HG03521 (cell line): Measurements from ENCODE around the gene SLC24A5.

Experiments
- ATAC-seq: cut with Tn5 transposase; IDR thresholded peaks from one replicate; pipeline ENCODE4 v1.9.1; 2021; ENCODE audit warnings: mild to moderate bottlenecking, moderate library complexity; ENCODE audit not compliant: unreplicated experiment

Gene SLC24A5

GRCh38 chr15:48109856-48110531 lies 10.8 kb upstream of the SLC24A5 start:
- no peak for ATAC-seq

- no peak for ATAC-seq
Observed at GRCh38 chr15:48112242-48112641, 8.5 kb upstream of the SLC24A5 start.

GRCh38 chr15:48119277-48119676 lies 1.5 kb upstream of the SLC24A5 start:
- no peak for ATAC-seq

- ATAC-seq: no peak
Observed at GRCh38 chr15:48121849-48122248, 1.1 kb downstream of the SLC24A5 start.

GRCh38 chr15:48126667-48127355 lies 6.0 kb downstream of the SLC24A5 start:
- ATAC-seq: no peak

- no peak for ATAC-seq
Observed at GRCh38 chr15:48131324-48131723, 10.5 kb downstream of the SLC24A5 start.

GRCh38 chr15:48132874-48133273 lies 12.1 kb downstream of the SLC24A5 start:
- ATAC-seq: no peak

GRCh38 chr15:48143856-48144255 lies 23.1 kb downstream of the SLC24A5 start:
- no peak for ATAC-seq

GRCh38 chr15:48144889-48145288 lies 24.1 kb downstream of the SLC24A5 start:
- no peak for ATAC-seq

GRCh38 chr15:48145923-48146322 lies 25.1 kb downstream of the SLC24A5 start:
- no peak for ATAC-seq

- no peak for ATAC-seq
Observed at GRCh38 chr15:48147358-48147757, 26.6 kb downstream of the SLC24A5 start.

GRCh38 chr15:48149858-48150257 lies 29.1 kb downstream of the SLC24A5 start:
- no peak for ATAC-seq

GRCh38 chr15:48153526-48153925 lies 32.7 kb downstream of the SLC24A5 start:
- ATAC-seq: no peak

GRCh38 chr15:48168616-48169015 lies 47.8 kb downstream of the SLC24A5 start:
- ATAC-seq: no peak

GRCh38 chr15:48170981-48171380 lies 50.2 kb downstream of the SLC24A5 start:
- no peak for ATAC-seq

GRCh38 chr15:48175126-48175525 lies 54.3 kb downstream of the SLC24A5 start:
- ATAC-seq: no peak

GRCh38 chr15:48176112-48176511 lies 55.3 kb downstream of the SLC24A5 start:
- no peak for ATAC-seq

GRCh38 chr15:48176957-48177356 lies 56.2 kb downstream of the SLC24A5 start:
- no peak for ATAC-seq

GRCh38 chr15:48177383-48177765 lies 56.6 kb downstream of the SLC24A5 start:
- ATAC-seq: peak; percentile 58

- peak; percentile 80 for ATAC-seq
Observed at GRCh38 chr15:48177766-48178647, 57.2 kb downstream of the SLC24A5 start, which contains the start of gene MYEF2. Gene MYEF2, minus strand, starts transcription at chr15:48178295. Its CDS starts 58 bp downstream, at chr15:48178237.

- ATAC-seq: no peak
Observed at GRCh38 chr15:48178648-48178931, 57.8 kb downstream of the SLC24A5 start.

- ATAC-seq: no peak
Observed at GRCh38 chr15:48182749-48183148, 62.0 kb downstream of the SLC24A5 start.
